Activated naive CD4-positive, alpha-beta T cell treated with Interleukin-2 at 50 U/mL for 16 hours (primary cell): ENCODE measurements around the gene NEURL2.
"Not testable (repeated sequence)": the region's sequence is repeated elsewhere in the genome, so short reads cannot be mapped to it uniquely, and the experiment has no call there.

ENCODE experiments used
- DNase-seq: peaks from one replicate; pipeline ENCODE4 v3.0.0-alpha.2; 2020

The NEURL2 gene, protein sequence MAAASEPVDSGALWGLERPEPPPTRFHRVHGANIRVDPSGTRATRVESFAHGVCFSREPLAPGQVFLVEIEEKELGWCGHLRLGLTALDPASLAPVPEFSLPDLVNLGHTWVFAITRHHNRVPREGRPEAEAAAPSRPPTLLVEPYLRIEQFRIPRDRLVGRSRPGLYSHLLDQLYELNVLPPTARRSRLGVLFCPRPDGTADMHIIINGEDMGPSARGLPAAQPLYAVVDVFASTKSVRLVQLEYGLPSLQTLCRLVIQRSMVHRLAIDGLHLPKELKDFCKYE

DNA sequence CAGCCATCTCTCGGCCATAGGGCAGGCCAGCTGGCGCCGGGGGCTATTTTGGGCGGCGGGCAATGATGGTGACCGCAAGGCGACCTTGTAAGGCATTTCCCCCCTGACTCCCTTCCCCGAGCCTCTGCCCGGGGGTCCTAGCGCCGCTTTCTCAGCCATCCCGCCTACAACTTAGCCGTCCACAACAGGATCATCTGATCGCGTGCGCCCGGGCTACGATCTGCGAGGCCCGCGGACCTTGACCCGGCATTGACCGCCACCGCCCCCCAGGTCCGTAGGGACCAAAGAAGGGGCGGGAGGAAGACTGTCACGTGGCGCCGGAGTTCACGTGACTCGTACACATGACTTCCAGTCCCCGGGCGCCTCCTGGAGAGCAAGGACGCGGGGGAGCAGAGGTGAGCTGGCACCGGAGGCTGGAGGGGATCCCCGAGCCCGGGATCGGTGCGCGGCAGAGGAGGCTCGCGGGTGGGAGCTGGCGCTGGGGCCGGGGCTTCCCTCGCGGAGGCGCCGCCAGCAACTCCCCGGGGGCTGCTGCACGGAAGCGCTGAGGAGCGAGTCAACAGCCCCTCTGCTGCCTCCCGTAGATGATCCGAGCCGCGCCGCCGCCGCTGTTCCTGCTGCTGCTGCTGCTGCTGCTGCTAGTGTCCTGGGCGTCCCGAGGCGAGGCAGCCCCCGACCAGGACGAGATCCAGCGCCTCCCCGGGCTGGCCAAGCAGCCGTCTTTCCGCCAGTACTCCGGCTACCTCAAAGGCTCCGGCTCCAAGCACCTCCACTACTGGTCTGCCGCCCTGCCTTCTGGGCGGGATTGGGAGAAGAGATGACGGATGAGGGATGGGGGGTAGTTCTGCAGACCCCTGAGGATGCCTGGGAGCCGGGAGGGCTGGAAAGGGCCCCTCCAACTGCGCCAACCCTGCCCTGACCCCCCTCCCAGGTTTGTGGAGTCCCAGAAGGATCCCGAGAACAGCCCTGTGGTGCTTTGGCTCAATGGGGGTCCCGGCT lies at the start of gene NEURL2, which contains the start of gene CTSA:
TSS of gene NEURL2 (minus strand) at position 224 of the 999 bp plus-strand sequence. CDS start at position 7, 217 bp downstream.
TSS of gene CTSA (plus strand) at position 351 of the 999 bp plus-strand sequence. CDS start at position 585, 234 bp downstream.
- DNase-seq: peak; percentile 87

DNA sequence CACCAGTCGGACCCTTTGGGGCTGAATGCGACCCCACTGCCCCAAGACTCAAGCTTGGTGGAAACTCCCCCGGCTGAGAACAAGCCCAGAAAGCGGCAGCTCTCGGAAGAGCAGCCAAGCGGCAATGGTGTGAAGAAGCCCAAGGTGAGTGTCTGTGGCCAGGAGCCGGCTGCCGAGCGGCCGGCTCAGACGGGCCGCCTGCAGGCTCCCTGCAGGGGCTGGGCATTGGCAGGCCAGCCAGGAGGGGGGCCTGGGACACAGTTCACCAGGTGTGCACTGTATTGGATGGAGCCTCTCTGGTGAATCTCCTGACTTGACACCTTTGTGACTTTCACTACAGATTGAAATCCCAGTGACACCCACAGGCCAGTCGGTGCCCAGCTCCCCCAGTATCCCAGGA lies 49.5 kb upstream of the NEURL2 start:
- DNase-seq: no peak

- DNase-seq: no peak
Observed at GRCh38 chr20:45940053-45940452, 49.0 kb upstream of the NEURL2 start.

DNA sequence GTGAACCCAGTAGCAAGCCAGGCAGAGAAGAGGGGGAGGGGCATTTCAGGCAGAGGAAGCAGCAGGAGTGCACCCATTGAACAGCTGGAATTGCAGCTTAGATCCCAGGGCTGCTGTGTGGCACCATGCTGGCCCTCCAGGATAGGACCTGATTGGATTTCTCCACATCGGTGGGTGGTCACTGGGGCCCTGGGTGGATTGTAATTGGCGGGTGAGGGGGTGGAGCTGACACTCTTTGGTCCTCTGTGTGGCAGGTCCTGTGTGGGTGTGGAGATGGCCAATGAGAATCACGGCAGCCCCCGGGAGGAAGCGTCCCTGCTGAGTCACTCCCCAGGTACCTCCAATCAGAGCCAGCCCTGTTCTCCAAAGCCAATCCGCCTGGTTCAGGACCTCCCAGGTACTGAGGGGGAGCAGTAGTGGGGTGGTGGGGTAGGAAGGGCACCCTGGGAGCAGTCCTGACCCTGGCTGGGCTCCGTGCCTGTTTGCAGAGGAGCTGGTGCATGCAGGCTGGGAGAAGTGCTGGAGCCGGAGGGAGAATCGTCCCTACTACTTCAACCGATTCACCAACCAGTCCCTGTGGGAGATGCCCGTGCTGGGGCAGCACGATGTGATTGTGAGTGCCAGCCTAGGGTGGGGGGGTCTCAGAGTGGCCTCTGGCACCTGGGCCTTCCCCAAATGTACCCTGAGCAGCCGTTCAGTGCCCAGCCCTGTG lies 47.9 kb upstream of the NEURL2 start:
- DNase-seq: no peak

DNA sequence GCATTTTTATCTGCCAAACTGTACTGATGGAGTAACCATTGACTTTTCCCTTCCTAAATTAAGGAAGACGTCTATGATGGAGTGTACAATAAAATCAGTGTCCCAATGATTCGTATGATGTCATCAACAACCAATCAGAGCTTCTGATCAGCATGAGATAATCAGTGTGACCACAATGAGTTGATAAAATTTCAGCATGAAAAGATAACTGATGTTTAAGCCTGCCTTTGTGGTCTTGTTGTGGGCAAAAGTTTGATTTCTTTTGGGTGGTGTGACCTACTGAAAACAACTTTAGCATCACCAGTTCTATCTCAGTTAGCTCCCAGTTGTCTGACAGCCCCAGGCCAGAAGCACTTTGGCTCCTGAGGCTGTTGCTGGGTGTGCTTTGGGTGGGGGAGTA lies 46.8 kb upstream of the NEURL2 start:
- DNase-seq: no peak

DNA sequence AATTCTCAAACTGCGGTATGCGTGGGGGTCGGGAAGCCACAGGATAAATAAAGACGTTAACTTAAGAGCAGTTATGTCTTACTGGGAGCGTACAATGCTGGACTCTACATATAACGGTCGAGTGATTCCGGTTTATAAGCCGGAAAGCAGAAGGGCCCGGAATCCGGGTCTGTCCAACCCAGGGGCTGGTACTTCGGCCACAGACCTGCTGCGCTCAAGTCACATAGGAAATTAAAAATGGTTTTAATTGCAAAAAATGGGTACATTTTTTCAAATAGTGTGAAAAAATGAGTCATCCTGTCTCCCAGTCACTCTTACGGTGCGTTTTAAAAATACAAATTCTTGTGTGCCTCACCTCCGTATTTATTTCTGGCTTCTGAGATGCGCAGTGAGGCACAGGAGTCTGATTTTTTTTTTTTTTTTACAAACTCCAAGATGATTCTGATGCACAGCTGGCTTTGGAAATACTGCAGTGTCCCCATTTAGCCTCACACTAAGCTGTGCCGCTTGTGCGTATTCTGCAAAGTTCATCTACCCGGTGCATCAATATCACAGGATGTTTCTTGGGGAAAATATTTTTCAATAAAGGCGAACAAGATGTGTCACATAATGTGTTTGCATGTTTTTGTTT lies 44.5 kb upstream of the NEURL2 start:
- no peak for DNase-seq

DNA sequence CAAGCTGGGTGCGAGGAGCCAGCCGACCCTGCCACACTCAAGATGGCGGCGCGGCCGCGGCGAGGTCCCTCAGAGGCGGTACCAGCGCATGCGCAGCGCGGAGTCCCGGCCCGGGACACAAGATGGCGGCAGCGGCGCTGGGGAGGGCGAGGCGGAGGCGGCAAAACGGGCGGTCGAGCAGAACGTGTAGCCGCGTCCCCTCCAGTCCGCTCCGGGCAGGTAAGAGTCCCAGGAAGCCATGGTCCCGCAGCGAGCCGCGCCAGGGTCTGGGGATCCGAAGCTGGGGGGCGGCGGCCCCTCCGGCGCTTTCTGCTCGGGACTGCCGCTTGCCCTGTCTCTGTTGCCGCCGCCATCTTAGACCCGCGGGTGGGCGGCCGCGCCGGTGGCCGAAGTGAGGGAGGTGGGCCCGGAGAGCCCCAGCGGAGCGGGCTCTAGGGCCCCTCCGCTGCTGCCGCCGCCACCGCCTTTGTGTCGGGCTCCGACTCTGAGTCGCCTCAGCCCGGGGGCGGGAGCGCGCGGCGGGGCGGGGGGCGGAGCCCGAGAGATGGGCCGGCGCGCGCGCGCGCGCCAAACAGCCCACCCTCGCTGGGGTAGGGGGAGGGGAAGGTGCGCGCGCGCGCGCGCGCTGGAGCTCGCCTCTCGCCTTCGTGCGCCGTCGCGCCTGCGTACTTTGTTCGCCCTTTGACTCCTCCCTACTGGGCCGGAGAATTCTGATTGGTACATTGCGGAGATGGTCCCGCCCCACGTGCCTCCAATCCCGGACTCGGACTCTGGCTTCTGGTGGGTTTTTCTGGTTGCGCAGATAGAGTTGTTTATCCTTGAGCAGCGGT lies 43.8 kb upstream of the NEURL2 start, which contains the start of gene PCIF1:
TSS of gene PCIF1 (plus strand) at position 98 of the 830 bp plus-strand sequence. CDS start 4,317 bp downstream, outside the sequence.
- DNase-seq: peak; percentile 96

- no peak for DNase-seq
Observed at GRCh38 chr20:45934046-45934585, 43.1 kb upstream of the NEURL2 start.

DNA sequence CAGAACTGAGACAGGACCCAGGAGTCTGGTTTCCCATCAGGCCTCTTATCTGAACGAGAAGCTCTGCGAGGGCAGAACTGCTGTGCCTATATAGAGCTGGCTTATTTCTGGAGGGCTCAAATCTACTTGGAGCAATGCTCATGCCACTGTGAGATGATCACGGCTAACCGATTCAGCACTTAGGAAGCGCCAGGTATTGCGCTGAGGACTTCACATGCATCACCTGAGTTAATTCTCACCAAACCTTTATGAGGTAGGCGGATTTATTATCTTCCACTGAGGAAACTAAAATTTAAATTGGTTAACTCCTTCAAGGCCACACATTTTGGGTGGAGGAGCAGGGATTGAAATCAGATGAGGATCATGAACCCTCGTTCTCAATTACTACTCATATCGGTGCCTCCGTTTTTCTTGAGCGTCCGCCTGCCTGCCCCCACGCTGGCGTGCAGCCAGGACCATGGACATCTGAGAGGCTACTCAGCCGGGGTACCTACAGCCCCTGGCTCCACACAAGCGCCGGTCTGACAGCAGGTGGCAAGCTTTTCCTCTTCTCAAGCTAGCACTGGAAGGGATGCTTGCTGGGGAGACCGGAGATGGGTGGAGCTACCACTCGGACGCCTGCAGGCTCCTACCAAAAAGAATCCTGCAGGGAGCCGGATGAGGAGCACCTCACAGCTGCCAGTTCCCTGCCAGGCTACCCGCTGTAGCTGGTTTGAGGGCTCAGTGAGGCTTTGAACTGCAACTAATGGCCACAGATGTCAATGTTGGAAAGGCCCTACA lies 42.4 kb upstream of the NEURL2 start:
- DNase-seq: peak; percentile 57

DNA sequence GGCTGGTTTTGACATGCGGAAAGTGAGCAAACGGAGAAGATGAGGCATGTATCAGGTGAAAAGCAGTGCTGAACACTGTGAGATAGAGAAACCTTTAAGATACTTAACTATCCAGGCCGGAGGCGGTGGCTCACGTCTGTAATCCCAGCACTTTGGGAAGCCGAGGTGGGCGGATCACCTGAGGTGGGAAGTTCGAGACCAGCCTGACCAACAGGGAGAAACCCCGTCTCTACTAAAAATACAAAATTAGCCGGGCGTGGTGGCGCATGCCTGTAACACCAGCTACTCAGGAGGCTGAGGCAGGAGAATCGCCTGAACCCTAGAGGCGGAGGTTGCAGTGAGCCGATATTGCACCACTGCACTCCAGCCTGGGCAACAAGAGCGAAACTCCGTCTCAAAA lies 40.7 kb upstream of the NEURL2 start:
- not testable (repeated sequence) for DNase-seq

GRCh38 chr20:45927071-45927878 lies 36.3 kb upstream of the NEURL2 start:
- no peak for DNase-seq

- no peak for DNase-seq
Observed at GRCh38 chr20:45926731-45927070, 35.7 kb upstream of the NEURL2 start.

GRCh38 chr20:45925821-45926506 lies 35.0 kb upstream of the NEURL2 start:
- no peak for DNase-seq

GRCh38 chr20:45924391-45925261 lies 33.6 kb upstream of the NEURL2 start:
- no peak for DNase-seq

DNA sequence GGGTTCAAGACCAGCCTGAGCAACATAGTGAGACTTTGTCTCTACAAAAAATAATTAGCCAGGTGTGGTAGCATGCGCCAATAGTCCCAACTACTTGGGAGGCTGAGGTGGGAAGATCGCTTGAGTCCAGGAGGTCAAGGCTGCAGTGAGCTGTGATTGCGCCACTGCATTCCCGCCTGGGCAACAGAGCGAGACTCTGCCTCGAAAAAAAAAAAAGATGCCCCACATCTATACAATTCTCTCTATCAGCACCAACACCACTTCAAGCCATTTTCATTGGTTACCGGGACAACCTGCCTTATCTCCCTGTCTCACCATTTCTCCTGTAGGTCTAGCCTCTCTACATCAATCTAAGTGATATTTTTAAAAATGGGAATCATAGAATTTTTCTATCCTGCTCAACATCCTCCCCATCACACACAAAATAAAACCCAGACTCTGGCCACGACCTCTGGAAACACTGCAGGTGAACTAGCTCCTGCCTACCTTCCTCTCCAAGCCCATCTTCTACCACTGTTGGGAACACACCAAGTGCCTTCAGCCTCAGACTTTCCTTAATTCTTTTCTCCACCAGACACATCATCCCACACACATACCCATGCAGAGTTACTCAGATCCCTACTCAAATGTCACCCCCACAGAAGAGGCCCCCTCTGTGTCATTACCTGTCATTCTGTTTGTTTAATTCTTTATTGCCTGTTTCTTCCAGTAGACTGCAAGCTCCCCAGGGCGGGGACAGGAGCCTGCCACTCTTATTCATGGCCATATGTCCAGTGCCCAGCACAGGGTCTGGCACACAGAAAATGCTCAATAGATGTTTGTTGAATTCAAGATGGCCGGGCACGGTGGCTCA lies 30.6 kb upstream of the NEURL2 start:
- no peak for DNase-seq

- no peak for DNase-seq
Observed at GRCh38 chr20:45920462-45921336, 29.7 kb upstream of the NEURL2 start.
